Neural cell (in vitro differentiated cells): ENCODE measurements around the gene GPNMB. TPM values are rescaled to one million over a fixed set of nuclear protein-coding genes. Genes with fewer than 3 reads are reported as not detected.
"Not testable (repeated sequence)": the region's sequence is repeated elsewhere in the genome, so short reads cannot be mapped to it uniquely, and the experiment has no call there.

Experiments
- H2AFZ ChIP-seq: fragments of 200-600, 300-800 bp; sonication (generic), shearing (Covaris generic); 2 replicates; pipeline ENCODE4 v1.6.0; 2014; ENCODE audit warnings: low read depth, mild to moderate bottlenecking, antibody characterized with exemption, low read length, moderate library complexity
- H3F3A ChIP-seq: fragments of 200-600 bp; shearing (Covaris generic); 2 replicates; pipeline ENCODE4 v1.6.1; 2016; ENCODE audit warnings: mild to moderate bottlenecking, moderate library complexity, mixed read lengths, antibody characterized with exemption, low read length; ENCODE audit not compliant: insufficient read depth, poor library complexity, severe bottlenecking
- H3K27ac ChIP-seq: fragments of 200-600, 300-800 bp; sonication (generic), shearing (Covaris generic); 2 replicates; pipeline ENCODE4 v1.5.1; 2014; ENCODE audit warnings: mild to moderate bottlenecking, low read length, moderate library complexity
- H3K27me3 ChIP-seq: fragments of 300-800, 200-600 bp; sonication (generic), shearing (Covaris generic); 2 replicates; pipeline ENCODE4 v1.6.0; 2014; ENCODE audit warnings: mild to moderate bottlenecking, low read depth, low read length, moderate library complexity; ENCODE audit not compliant: insufficient read depth
- H3K36me3 ChIP-seq: fragments of 300-800, 200-600 bp; sonication (generic), shearing (Covaris generic); 2 replicates; pipeline ENCODE4 v1.5.1; 2014; ENCODE audit warnings: mild to moderate bottlenecking, antibody characterized with exemption, low read length, moderate library complexity; ENCODE audit not compliant: insufficient read depth
- H3K4me2 ChIP-seq: fragments of 300-800, 200-600 bp; sonication (generic), shearing (Covaris generic); 2 replicates; pipeline ENCODE4 v1.6.0; 2014; ENCODE audit warnings: mild to moderate bottlenecking, low read length
- H3K4me3 ChIP-seq: fragments of 300-800, 200-600 bp; sonication (generic), shearing (Covaris generic); 2 replicates; pipeline ENCODE4 v1.5.1; 2014; ENCODE audit warnings: mild to moderate bottlenecking, low read length, moderate library complexity
- H3K79me2 ChIP-seq: fragments of 200-600 bp; shearing (Covaris generic); replicated peaks from 2 replicates; pipeline ENCODE4 v1.6.0; 2014; ENCODE audit warnings: mild to moderate bottlenecking, low read length, moderate library complexity; ENCODE audit not compliant: insufficient read depth
- H3K9ac ChIP-seq: fragments of 300-800, 200-600 bp; sonication (generic), shearing (Covaris generic); 2 replicates; pipeline ENCODE4 v1.6.1; 2016; ENCODE audit warnings: mild to moderate bottlenecking, low read length, mixed read lengths
- H3K9me2 ChIP-seq: fragments of 200-600 bp; shearing (Covaris generic); 2 replicates; pipeline ENCODE4 v1.6.1; 2016; ENCODE audit warnings: mild to moderate bottlenecking, low read length, mixed read lengths; ENCODE audit not compliant: insufficient read depth
- H3K9me3 ChIP-seq: fragments of 200-600, 300-800 bp; sonication (generic), shearing (Covaris generic); 2 replicates; pipeline ENCODE4 v1.6.1; 2016; ENCODE audit warnings: mild to moderate bottlenecking, mixed run types, low read length, moderate library complexity, mixed read lengths
- H4K20me1 ChIP-seq: fragments of 200-600 bp; shearing (Covaris generic); 2 replicates; pipeline ENCODE4 v1.6.1; 2016; ENCODE audit warnings: mild to moderate bottlenecking, mixed run types; ENCODE audit not compliant: insufficient read depth
- CTCF ChIP-seq: fragments of 450-650 bp; IDR thresholded peaks from 2 replicates; pipeline ENCODE4 v1.5.1; 2014; ENCODE audit warnings: antibody characterized with exemption, mild to moderate bottlenecking, moderate library complexity; ENCODE audit not compliant: poor library complexity, severe bottlenecking
- EP300 ChIP-seq: fragments of 450-650 bp; conservative IDR thresholded peaks from 2 replicates; pipeline ENCODE4 v1.6.1; 2014; ENCODE audit warnings: antibody characterized with exemption, mild to moderate bottlenecking, moderate library complexity; ENCODE audit not compliant: poor library complexity, severe bottlenecking
- EZH2 ChIP-seq: fragments of 200-600, 300-800 bp; shearing (Covaris generic), sonication (generic); IDR thresholded peaks from 2 replicates; pipeline ENCODE4 v1.6.1; 2014; ENCODE audit warnings: antibody characterized with exemption, low read length, borderline replicate concordance, mild to moderate bottlenecking; ENCODE audit not compliant: insufficient read depth, poor library complexity, severe bottlenecking
- MXI1 ChIP-seq: fragments of 450-650 bp; conservative IDR thresholded peaks from 2 replicates; pipeline ENCODE4 v1.6.1; 2014; ENCODE audit warnings: antibody characterized with exemption, mild to moderate bottlenecking; ENCODE audit not compliant: poor library complexity, severe bottlenecking
- POLR2AphosphoS5 ChIP-seq: IDR thresholded peaks from 2 replicates; pipeline ENCODE4 v1.6.1; 2012
- RAD21 ChIP-seq: fragments of 450-650 bp; conservative IDR thresholded peaks from 2 replicates; pipeline ENCODE4 v1.6.1; 2014; ENCODE audit warnings: antibody characterized with exemption, mild to moderate bottlenecking, moderate library complexity
- SMC3 ChIP-seq: fragments of 450-650 bp; conservative IDR thresholded peaks from 2 replicates; pipeline ENCODE4 v1.6.1; 2014; ENCODE audit warnings: antibody characterized with exemption, mild to moderate bottlenecking, moderate library complexity; ENCODE audit not compliant: poor library complexity
- TAF1 ChIP-seq: IDR thresholded peaks from 2 replicates; pipeline ENCODE4 v1.6.1; 2012; ENCODE audit warnings: low read depth
- polyA plus RNA-seq: library from polyadenylated mRNA; depleted of rRNA; stranded (reverse); fragments of >200 nt; gene quantifications from 2 replicates; pipeline ENCODE4 v1.2.3, GENCODE V29; 2014
- TF ChIP-seq, protein P1 (sequence below): IDR thresholded peaks from 2 replicates; pipeline ENCODE4 v1.6.1; 2012; ENCODE audit warnings: borderline replicate concordance

Gene GPNMB
- polyA plus RNA-seq, 1 donor from 2014 or later: not detected

DNA sequence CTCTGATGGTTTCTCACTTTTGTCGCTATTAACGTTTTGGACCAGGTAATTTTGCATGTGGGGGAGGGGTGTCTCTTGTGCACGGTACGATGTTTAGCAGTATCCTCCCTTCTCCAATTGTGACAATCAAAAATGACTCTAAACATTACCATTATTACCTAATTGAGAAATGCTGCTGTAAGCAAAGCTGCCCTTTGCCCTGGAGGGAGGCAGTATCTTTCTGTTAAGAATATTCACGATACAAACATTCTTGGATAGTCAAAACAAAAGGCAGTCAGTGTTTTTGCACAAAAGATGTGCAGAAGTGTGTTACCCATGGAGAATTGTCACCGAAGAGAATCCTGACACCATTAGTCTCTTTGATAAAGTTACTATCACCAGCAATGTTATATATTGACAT, 62.2 kb downstream of the GPNMB start:
- no peak overlapping the region for H2AFZ ChIP-seq
- no peak overlapping the region for H3K4me2 ChIP-seq
- TF ChIP-seq CTCF (no peak), RAD21 (no peak), POLR2AphosphoS5 (no peak), EZH2 (no peak), MXI1 (no peak), TAF1 (no peak), SMC3 (no peak), EP300 (no peak)
- TF ChIP-seq, protein P1, sequence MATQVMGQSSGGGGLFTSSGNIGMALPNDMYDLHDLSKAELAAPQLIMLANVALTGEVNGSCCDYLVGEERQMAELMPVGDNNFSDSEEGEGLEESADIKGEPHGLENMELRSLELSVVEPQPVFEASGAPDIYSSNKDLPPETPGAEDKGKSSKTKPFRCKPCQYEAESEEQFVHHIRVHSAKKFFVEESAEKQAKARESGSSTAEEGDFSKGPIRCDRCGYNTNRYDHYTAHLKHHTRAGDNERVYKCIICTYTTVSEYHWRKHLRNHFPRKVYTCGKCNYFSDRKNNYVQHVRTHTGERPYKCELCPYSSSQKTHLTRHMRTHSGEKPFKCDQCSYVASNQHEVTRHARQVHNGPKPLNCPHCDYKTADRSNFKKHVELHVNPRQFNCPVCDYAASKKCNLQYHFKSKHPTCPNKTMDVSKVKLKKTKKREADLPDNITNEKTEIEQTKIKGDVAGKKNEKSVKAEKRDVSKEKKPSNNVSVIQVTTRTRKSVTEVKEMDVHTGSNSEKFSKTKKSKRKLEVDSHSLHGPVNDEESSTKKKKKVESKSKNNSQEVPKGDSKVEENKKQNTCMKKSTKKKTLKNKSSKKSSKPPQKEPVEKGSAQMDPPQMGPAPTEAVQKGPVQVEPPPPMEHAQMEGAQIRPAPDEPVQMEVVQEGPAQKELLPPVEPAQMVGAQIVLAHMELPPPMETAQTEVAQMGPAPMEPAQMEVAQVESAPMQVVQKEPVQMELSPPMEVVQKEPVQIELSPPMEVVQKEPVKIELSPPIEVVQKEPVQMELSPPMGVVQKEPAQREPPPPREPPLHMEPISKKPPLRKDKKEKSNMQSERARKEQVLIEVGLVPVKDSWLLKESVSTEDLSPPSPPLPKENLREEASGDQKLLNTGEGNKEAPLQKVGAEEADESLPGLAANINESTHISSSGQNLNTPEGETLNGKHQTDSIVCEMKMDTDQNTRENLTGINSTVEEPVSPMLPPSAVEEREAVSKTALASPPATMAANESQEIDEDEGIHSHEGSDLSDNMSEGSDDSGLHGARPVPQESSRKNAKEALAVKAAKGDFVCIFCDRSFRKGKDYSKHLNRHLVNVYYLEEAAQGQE: no peak
- H3K79me2 ChIP-seq: peaks cover 13% of the 10 kb centered on the region
- H3K9me2 ChIP-seq: no peaks in the 10 kb centered on the region
- no peaks in the 10 kb centered on the region for H3F3A ChIP-seq
- H4K20me1 ChIP-seq: no peaks in the 10 kb centered on the region
- peaks cover 3% of the 10 kb centered on the region for H3K36me3 ChIP-seq
- no peaks in the 10 kb centered on the region for H3K9me3 ChIP-seq
- no peak overlapping the region for H3K27ac ChIP-seq
- no peaks in the 10 kb centered on the region for H3K27me3 ChIP-seq
- H3K9ac ChIP-seq: no peak overlapping the region
- no peak overlapping the region for H3K4me3 ChIP-seq

- not testable (repeated sequence) for H3K36me3 ChIP-seq, H3K9ac ChIP-seq, H3K27ac ChIP-seq, H3K79me2 ChIP-seq, H3K9me3 ChIP-seq, H2AFZ ChIP-seq, H4K20me1 ChIP-seq, H3K9me2 ChIP-seq, H3K27me3 ChIP-seq, H3K4me2 ChIP-seq, H3K4me3 ChIP-seq, H3F3A ChIP-seq
These were observed 65.6 kb downstream of the GPNMB start for GRCh38 chr7:23312141-23312540.

DNA sequence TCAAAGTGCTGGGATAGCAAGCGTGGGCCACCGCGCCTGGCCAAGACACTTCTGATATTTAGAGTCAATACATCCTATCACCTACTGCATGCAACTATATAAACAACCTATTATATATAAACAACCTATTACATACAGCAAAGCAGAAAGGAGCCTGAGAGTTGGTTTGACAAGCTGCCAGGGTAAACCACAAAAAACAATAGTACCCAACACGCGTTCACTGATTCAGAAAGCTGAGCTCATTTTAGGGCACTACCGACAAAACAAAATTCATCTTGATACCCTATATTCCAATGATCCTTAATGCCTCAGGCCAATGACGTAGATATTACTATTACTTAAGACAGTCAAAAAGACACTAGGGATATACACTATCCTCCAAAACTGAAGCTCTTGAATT, 68.8 kb downstream of the GPNMB start:
- TF ChIP-seq MXI1 (no peak), EP300 (no peak), SMC3 (no peak), CTCF (no peak), TAF1 (no peak), POLR2AphosphoS5 (no peak), RAD21 (no peak), EZH2 (no peak)
- TF ChIP-seq, protein P1: no peak
- H3F3A ChIP-seq: no peaks in the 10 kb centered on the region
- H2AFZ ChIP-seq: no peak overlapping the region
- H3K9me2 ChIP-seq: no peaks in the 10 kb centered on the region
- H3K4me3 ChIP-seq: no peak overlapping the region
- H3K9me3 ChIP-seq: no peaks in the 10 kb centered on the region
- H3K4me2 ChIP-seq: no peak overlapping the region
- no peaks in the 10 kb centered on the region for H3K27me3 ChIP-seq
- no peaks in the 10 kb centered on the region for H3K79me2 ChIP-seq
- H3K27ac ChIP-seq: no peak overlapping the region
- peaks cover 5% of the 10 kb centered on the region for H3K36me3 ChIP-seq
- no peaks in the 10 kb centered on the region for H4K20me1 ChIP-seq
- no peak overlapping the region for H3K9ac ChIP-seq
